Activated CD8-positive, alpha-beta memory T cell treated with anti-CD3 and anti-CD28 coated beads, Interleukin-2, amount 50 U/mL, for 48 hours (primary cell): ENCODE measurements around the gene TAF4B.
"Not testable (repeated sequence)": the region's sequence is repeated elsewhere in the genome, so short reads cannot be mapped to it uniquely, and the experiment has no call there.

ENCODE experiments used
- DNase-seq: peaks from one replicate; pipeline ENCODE4 v3.0.0-alpha.2; 2020

TAF4B gene

GRCh38 chr18:26242392-26242791 lies 16.1 kb downstream of the TAF4B start:
- DNase-seq: not testable (repeated sequence)

GRCh38 chr18:26245434-26245833 lies 19.2 kb downstream of the TAF4B start:
- DNase-seq: not testable (repeated sequence)

- no peak for DNase-seq
Observed at GRCh38 chr18:26252411-26252810, 26.2 kb downstream of the TAF4B start.

GRCh38 chr18:26254808-26255207 lies 28.6 kb downstream of the TAF4B start:
- DNase-seq: not testable (repeated sequence)

- no peak for DNase-seq
Observed at GRCh38 chr18:26255695-26256622, 29.7 kb downstream of the TAF4B start.

GRCh38 chr18:26258711-26259110 lies 32.5 kb downstream of the TAF4B start:
- no peak for DNase-seq

- DNase-seq: not testable (repeated sequence)
Observed at GRCh38 chr18:26259416-26259815, 33.2 kb downstream of the TAF4B start.

GRCh38 chr18:26262156-26262555 lies 35.9 kb downstream of the TAF4B start:
- DNase-seq: no peak

- DNase-seq: no peak
Observed at GRCh38 chr18:26267357-26267930, 41.2 kb downstream of the TAF4B start.

- DNase-seq: no peak
Observed at GRCh38 chr18:26268454-26268853, 42.2 kb downstream of the TAF4B start.

GRCh38 chr18:26271917-26272549 lies 45.8 kb downstream of the TAF4B start:
- no peak for DNase-seq

- no peak for DNase-seq
Observed at GRCh38 chr18:26277374-26277773, 51.1 kb downstream of the TAF4B start.

GRCh38 chr18:26279428-26279827 lies 53.2 kb downstream of the TAF4B start:
- DNase-seq: no peak

- DNase-seq: no peak
Observed at GRCh38 chr18:26286008-26286407, 59.8 kb downstream of the TAF4B start.

- DNase-seq: no peak
Observed at GRCh38 chr18:26287644-26288043, 61.4 kb downstream of the TAF4B start.

GRCh38 chr18:26290385-26290784 lies 64.1 kb downstream of the TAF4B start:
- no peak for DNase-seq

- DNase-seq: no peak
Observed at GRCh38 chr18:26293982-26294381, 67.7 kb downstream of the TAF4B start.

GRCh38 chr18:26298107-26298506 lies 71.9 kb downstream of the TAF4B start:
- no peak for DNase-seq

- DNase-seq: no peak
Observed at GRCh38 chr18:26301681-26302080, 75.4 kb downstream of the TAF4B start.

GRCh38 chr18:26303222-26303621 lies 77.0 kb downstream of the TAF4B start:
- not testable (repeated sequence) for DNase-seq

GRCh38 chr18:26304511-26304910 lies 78.3 kb downstream of the TAF4B start:
- no peak for DNase-seq

- DNase-seq: no peak
Observed at GRCh38 chr18:26307161-26307773, 81.0 kb downstream of the TAF4B start.

GRCh38 chr18:26309281-26309680 lies 83.0 kb downstream of the TAF4B start:
- DNase-seq: no peak
